Sigmoid colon (tissue), 4 donors: ENCODE results near the gene PHF19.

ENCODE experiments used
- EP300 ChIP-seq, 4 donors: sonication (generic); formaldehyde crosslinking; IDR thresholded peaks; one replicate each; pipeline ENCODE4 v1.6.1; 2017; ENCODE audit warnings: antibody characterized with exemption in 4 of 4
- POLR2A ChIP-seq, 2 donors: fragments of 450-650 bp; IDR thresholded peaks; one replicate each; pipeline ENCODE4 v1.6.1; 2016; ENCODE audit warnings: antibody characterized with exemption in 2 of 2, mild to moderate bottlenecking in 2 of 2, moderate library complexity in 2 of 2
- TF ChIP-seq, protein P1 (sequence below), 4 experiments: fragments of 450-650 bp in 3 of 4; fragments of 200-600 bp in 1 of 4; IDR thresholded peaks; one replicate each; pipeline ENCODE4 v1.5.1; 2016 to 2019; ENCODE audit warnings: antibody characterized with exemption in 4 of 4, mild to moderate bottlenecking in 3 of 4, moderate library complexity in 2 of 4

- no peak for TF ChIP-seq EP300 (IDR thresholded peaks at IDR 0.05)
- TF ChIP-seq, protein P1, sequence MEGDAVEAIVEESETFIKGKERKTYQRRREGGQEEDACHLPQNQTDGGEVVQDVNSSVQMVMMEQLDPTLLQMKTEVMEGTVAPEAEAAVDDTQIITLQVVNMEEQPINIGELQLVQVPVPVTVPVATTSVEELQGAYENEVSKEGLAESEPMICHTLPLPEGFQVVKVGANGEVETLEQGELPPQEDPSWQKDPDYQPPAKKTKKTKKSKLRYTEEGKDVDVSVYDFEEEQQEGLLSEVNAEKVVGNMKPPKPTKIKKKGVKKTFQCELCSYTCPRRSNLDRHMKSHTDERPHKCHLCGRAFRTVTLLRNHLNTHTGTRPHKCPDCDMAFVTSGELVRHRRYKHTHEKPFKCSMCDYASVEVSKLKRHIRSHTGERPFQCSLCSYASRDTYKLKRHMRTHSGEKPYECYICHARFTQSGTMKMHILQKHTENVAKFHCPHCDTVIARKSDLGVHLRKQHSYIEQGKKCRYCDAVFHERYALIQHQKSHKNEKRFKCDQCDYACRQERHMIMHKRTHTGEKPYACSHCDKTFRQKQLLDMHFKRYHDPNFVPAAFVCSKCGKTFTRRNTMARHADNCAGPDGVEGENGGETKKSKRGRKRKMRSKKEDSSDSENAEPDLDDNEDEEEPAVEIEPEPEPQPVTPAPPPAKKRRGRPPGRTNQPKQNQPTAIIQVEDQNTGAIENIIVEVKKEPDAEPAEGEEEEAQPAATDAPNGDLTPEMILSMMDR (IDR thresholded peaks at IDR 0.05) = no peak
- TF ChIP-seq POLR2A (IDR thresholded peaks at IDR 0.05) = no peak
These were observed 3.5 kb downstream of the PHF19 start for GRCh38 chr9:120873512-120873911.
